K562 (cell line): ENCODE data around the gene VPS11. TPM values are rescaled to one million over a fixed set of nuclear protein-coding genes. Genes with fewer than 3 reads are reported as not detected.
A peak's percentile ranks its signal among the peaks of the same experiment; 100 is the strongest.

Source experiments
- BRF1 ChIP-seq: IDR thresholded peaks from 3 replicates; pipeline ENCODE4 v1.6.1; 2011; ENCODE audit warnings: borderline replicate concordance, mild to moderate bottlenecking; ENCODE audit not compliant: insufficient read length; ENCODE audit errors: extremely low read depth
- ESRRA ChIP-seq: fragments of 450-650 bp; IDR thresholded peaks from 2 replicates; pipeline ENCODE4 v1.6.1; 2014; ENCODE audit warnings: low read depth, mild to moderate bottlenecking, moderate library complexity, borderline replicate concordance
- MTA1 ChIP-seq: fragments of 450-650 bp; IDR thresholded peaks from 2 replicates; pipeline ENCODE4 v1.6.1; 2017; ENCODE audit warnings: borderline replicate concordance
- NONO ChIP-seq, 2 experiments: fragments of 200-400 bp in 1 of 2; fragments of 450-650 bp in 1 of 2; formaldehyde crosslinking in 1 of 2; IDR thresholded peaks; 2 replicates each; pipeline ENCODE4 v1.6.1; 2017; ENCODE audit warnings: low read depth in 2 of 2, mild to moderate bottlenecking in 2 of 2, moderate library complexity in 2 of 2, low read length in 1 of 2
- SUPT5H ChIP-seq: fragments of 450-650 bp; IDR thresholded peaks from 2 replicates; pipeline ENCODE4 v1.6.1; 2016
- TRIM28 ChIP-seq: fragments of 450-650 bp; IDR thresholded peaks from 2 replicates; pipeline ENCODE4 v1.6.1; 2017
- ZSCAN32 ChIP-seq: fragments of 450-650 bp; formaldehyde crosslinking; IDR thresholded peaks from 2 replicates; pipeline ENCODE4 v1.4.0; 2020; ENCODE audit warnings: mild to moderate bottlenecking, moderate library complexity
- polyA plus RNA-seq, 8 experiments: library from polyadenylated mRNA; depleted of rRNA in 4 of 8; stranded (reverse) in 5 of 8; unstranded in 3 of 8; fragments of >200 nt; fragmentation: Nextera tagmentation in 2 of 8; fragmentation: Illumina TruSeq in 1 of 8; extraction: Ambion mirVana in 2 of 8; extraction: Trizol in 1 of 8; gene quantifications; 2 replicates each; pipeline versions ENCODE4 v1.2.1 to v1.2.3, GENCODE V29; 2011 to 2014; ENCODE audit warnings: inconsistent platforms in 1 of 8, missing spikeins in 1 of 8
- total RNA-seq, 7 experiments: library from RNA; depleted of rRNA in 6 of 7; stranded (reverse); fragments of >200 nt in 6 of 7; fragmentation: Illumina TruSeq in 2 of 7; extraction: Trizol in 2 of 7; gene quantifications; 2 replicates each; pipeline versions ENCODE4 v1.2.1 to v1.2.3, GENCODE V29; 2011 to 2021; ENCODE audit warnings: low replicate concordance in 1 of 7
- TF ChIP-seq, protein P1 (sequence below): fragments of 250-450 bp; sonication (Bioruptor Pico); IDR thresholded peaks from 2 replicates; pipeline ENCODE4 v1.5.0; 2022; ENCODE audit warnings: mild to moderate bottlenecking
- TF ChIP-seq, protein P2 (sequence below): sonication (generic); formaldehyde crosslinking; IDR thresholded peaks from 2 replicates; pipeline ENCODE4 v1.8.0; 2022; ENCODE audit warnings: missing genetic modification reagents, mild to moderate bottlenecking, borderline replicate concordance
- TF ChIP-seq, protein P3 (sequence below): fragments of 450-650 bp; IDR thresholded peaks from 2 replicates; pipeline ENCODE4 v1.6.1; 2014; ENCODE audit warnings: low read depth, mild to moderate bottlenecking, moderate library complexity, borderline replicate concordance
- TF ChIP-seq, protein P4 (sequence below): fragments of 450-650 bp; IDR thresholded peaks from 2 replicates; pipeline ENCODE4 v1.6.1; 2016
- TF ChIP-seq, protein P5 (sequence below): fragments of 250-450 bp; sonication (Bioruptor Pico); IDR thresholded peaks from 2 replicates; pipeline ENCODE4 v1.9.0; 2021; ENCODE audit warnings: mild to moderate bottlenecking
- TF ChIP-seq, protein P6 (sequence below), 3 experiments: fragments of 200-800 bp in 1 of 3; fragments of 250-450 bp in 1 of 3; fragments of 450-650 bp in 1 of 3; sonication (Bioruptor Pico) in 1 of 3; sonication (Bioruptor generic) in 1 of 3; formaldehyde crosslinking in 1 of 3; IDR thresholded peaks; 2 replicates each; pipeline versions ENCODE4 v1.6.1 to v1.8.0; 2016 to 2022; ENCODE audit warnings: mild to moderate bottlenecking in 2 of 3, missing genetic modification characterization in 2 of 3, missing compliant biosample characterization in 1 of 3, moderate library complexity in 1 of 3

Gene VPS11
- total and polyA plus RNA-seq, 9 of the 15 experiments (the other 6 are each of a cell fraction or from before 2014, with no cell fraction given) = 14.1 to 35.5 (median 27.5) TPM

DNA sequence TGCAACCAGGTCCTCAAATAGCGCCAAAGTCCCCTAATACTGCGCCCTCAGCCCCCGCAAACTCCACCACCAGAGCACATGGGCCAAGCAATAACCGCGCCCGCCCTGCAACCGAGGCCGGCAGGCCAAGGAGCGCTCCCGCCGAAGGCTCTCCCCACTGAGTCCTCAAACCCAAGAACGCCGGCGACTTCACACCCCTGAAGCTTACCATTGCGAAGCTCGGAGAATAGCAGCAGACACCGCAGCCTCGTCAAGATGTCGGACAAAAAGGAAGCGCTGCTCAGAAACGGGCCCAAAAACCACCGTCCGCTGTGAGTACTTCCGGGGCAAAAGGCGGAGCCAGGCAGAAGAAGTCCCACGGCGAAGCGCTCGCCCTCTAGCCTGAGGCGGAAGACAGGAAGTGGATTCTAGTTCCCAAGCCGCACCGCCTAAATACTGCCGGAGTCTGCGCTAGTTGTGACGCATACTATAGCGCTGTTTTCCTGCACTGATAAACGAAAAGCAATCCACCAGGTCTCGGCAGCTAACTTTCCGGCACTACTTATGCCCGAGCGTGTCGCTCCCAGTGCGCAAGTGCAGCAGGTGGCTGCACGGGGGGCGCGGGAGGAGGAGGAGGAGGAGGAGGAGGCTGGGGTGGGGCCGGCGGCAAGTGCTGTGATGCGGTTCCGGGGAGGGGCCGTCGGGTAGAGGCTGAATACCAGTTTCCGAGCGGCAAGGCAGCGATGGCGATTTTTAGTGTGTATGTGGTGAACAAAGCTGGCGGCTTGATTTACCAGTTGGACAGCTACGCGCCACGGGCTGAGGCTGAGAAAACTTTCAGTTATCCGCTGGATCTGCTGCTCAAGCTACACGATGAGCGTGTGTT lies 49.3 kb upstream of the VPS11 start, which contains the start of the genes RPS25 and TRAPPC4 (continued):
- TF ChIP-seq, protein P1, sequence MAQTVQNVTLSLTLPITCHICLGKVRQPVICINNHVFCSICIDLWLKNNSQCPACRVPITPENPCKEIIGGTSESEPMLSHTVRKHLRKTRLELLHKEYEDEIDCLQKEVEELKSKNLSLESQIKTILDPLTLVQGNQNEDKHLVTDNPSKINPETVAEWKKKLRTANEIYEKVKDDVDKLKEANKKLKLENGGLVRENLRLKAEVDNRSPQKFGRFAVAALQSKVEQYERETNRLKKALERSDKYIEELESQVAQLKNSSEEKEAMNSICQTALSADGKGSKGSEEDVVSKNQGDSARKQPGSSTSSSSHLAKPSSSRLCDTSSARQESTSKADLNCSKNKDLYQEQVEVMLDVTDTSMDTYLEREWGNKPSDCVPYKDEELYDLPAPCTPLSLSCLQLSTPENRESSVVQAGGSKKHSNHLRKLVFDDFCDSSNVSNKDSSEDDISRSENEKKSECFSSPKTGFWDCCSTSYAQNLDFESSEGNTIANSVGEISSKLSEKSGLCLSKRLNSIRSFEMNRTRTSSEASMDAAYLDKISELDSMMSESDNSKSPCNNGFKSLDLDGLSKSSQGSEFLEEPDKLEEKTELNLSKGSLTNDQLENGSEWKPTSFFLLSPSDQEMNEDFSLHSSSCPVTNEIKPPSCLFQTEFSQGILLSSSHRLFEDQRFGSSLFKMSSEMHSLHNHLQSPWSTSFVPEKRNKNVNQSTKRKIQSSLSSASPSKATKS (CRISPR knock-in tag) = no peak
- TF ChIP-seq NONO (IDR thresholded peaks at IDR 0.05; ENCODE audit: low read depth in 2 of 2, low read length in 1 of 2) (0 out of 4 replicates have a peak, but pooled peaks of 1 of the 2 experiments have one; percentile 10), TRIM28 (peak; percentile 40), MTA1 (0 out of 2 replicates have a peak, but pooled peaks have one; percentile 61), BRF1 (no peak), ZSCAN32 (CRISPR knock-in tag) (no peak), ESRRA (peak; percentile 76), SUPT5H (peak; percentile 95)
- TF ChIP-seq, protein P2, sequence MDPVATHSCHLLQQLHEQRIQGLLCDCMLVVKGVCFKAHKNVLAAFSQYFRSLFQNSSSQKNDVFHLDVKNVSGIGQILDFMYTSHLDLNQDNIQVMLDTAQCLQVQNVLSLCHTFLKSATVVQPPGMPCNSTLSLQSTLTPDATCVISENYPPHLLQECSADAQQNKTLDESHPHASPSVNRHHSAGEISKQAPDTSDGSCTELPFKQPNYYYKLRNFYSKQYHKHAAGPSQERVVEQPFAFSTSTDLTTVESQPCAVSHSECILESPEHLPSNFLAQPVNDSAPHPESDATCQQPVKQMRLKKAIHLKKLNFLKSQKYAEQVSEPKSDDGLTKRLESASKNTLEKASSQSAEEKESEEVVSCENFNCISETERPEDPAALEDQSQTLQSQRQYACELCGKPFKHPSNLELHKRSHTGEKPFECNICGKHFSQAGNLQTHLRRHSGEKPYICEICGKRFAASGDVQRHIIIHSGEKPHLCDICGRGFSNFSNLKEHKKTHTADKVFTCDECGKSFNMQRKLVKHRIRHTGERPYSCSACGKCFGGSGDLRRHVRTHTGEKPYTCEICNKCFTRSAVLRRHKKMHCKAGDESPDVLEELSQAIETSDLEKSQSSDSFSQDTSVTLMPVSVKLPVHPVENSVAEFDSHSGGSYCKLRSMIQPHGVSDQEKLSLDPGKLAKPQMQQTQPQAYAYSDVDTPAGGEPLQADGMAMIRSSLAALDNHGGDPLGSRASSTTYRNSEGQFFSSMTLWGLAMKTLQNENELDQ (CRISPR knock-in tag) = peak; percentile 65; the same call in 1 of the 2 replicates
- TF ChIP-seq, protein P3, sequence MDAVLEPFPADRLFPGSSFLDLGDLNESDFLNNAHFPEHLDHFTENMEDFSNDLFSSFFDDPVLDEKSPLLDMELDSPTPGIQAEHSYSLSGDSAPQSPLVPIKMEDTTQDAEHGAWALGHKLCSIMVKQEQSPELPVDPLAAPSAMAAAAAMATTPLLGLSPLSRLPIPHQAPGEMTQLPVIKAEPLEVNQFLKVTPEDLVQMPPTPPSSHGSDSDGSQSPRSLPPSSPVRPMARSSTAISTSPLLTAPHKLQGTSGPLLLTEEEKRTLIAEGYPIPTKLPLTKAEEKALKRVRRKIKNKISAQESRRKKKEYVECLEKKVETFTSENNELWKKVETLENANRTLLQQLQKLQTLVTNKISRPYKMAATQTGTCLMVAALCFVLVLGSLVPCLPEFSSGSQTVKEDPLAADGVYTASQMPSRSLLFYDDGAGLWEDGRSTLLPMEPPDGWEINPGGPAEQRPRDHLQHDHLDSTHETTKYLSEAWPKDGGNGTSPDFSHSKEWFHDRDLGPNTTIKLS = peak; percentile 77
- TF ChIP-seq, protein P4, sequence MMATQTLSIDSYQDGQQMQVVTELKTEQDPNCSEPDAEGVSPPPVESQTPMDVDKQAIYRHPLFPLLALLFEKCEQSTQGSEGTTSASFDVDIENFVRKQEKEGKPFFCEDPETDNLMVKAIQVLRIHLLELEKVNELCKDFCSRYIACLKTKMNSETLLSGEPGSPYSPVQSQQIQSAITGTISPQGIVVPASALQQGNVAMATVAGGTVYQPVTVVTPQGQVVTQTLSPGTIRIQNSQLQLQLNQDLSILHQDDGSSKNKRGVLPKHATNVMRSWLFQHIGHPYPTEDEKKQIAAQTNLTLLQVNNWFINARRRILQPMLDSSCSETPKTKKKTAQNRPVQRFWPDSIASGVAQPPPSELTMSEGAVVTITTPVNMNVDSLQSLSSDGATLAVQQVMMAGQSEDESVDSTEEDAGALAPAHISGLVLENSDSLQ = peak; percentile 74
- TF ChIP-seq, protein P5, sequence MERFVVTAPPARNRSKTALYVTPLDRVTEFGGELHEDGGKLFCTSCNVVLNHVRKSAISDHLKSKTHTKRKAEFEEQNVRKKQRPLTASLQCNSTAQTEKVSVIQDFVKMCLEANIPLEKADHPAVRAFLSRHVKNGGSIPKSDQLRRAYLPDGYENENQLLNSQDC (CRISPR knock-in tag) = no peak
- TF ChIP-seq, protein P6, sequence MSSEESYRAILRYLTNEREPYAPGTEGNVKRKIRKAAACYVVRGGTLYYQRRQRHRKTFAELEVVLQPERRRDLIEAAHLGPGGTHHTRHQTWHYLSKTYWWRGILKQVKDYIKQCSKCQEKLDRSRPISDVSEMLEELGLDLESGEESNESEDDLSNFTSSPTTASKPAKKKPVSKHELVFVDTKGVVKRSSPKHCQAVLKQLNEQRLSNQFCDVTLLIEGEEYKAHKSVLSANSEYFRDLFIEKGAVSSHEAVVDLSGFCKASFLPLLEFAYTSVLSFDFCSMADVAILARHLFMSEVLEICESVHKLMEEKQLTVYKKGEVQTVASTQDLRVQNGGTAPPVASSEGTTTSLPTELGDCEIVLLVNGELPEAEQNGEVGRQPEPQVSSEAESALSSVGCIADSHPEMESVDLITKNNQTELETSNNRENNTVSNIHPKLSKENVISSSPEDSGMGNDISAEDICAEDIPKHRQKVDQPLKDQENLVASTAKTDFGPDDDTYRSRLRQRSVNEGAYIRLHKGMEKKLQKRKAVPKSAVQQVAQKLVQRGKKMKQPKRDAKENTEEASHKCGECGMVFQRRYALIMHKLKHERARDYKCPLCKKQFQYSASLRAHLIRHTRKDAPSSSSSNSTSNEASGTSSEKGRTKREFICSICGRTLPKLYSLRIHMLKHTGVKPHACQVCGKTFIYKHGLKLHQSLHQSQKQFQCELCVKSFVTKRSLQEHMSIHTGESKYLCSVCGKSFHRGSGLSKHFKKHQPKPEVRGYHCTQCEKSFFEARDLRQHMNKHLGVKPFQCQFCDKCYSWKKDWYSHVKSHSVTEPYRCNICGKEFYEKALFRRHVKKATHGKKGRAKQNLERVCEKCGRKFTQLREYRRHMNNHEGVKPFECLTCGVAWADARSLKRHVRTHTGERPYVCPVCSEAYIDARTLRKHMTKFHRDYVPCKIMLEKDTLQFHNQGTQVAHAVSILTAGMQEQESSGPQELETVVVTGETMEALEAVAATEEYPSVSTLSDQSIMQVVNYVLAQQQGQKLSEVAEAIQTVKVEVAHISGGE (CRISPR knock-in tag; IDR thresholded peaks at IDR 0.05) = peak; percentile 88 to 98 (median 97)
